DMS79 (cell line): ENCODE results near the gene ANKS1B.
"Not testable (repeated sequence)": the region's sequence is repeated elsewhere in the genome, so short reads cannot be mapped to it uniquely, and the experiment has no call there.

Experiments
- DNase-seq: peaks from one replicate; lab custom pipeline; 2025; lab: John Stamatoyannopoulos, UW

ANKS1B gene

DNA sequence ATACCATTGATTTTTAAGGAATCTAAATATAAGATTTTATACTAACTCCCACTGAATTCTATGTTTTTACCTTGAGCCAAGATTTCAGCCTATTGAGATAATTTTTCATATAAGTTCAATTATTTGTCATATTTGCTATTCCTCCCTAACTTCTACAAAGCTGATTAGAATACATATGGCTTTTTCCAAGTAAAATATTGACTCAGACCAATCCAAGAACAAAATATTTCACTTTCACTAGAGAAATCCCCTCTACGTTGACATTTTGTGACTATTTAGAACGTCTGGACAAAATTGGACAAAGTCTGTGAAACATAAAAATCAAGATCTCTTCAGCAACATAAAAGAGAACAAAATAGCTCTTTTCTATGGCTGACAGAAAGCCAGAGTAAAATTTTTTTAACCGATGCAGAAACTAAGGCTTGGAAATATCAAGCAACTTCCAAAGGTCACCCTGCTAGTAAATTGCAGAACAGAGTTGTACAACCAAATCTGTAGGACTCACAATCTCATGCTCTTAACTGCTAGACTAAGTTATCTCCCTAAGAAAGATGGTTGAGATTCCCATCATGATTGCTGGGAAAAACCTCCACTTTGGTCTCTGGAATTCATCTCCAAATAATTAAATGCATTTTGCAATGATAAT lies 219.1 kb downstream of the ANKS1B start:
- no peak for DNase-seq

DNA sequence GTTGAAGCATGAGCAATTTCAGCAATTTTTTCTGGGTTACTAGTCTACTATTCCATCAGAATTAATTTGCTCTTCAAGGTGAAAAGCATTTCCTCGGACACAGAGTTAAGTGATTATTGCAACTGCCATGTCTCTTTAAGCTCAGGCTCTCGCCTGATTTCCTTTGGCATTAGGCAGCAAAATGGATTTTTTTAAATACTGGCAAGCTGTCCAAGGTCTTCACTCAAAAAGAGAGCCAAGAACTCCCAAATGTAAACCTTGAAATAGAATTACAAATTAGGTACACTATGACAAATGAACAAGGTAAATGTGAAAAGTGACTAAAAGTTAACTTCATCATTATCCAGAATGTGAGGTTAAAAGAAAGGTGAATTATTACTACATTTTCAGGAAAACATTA lies 225.3 kb downstream of the ANKS1B start:
- no peak for DNase-seq

DNA sequence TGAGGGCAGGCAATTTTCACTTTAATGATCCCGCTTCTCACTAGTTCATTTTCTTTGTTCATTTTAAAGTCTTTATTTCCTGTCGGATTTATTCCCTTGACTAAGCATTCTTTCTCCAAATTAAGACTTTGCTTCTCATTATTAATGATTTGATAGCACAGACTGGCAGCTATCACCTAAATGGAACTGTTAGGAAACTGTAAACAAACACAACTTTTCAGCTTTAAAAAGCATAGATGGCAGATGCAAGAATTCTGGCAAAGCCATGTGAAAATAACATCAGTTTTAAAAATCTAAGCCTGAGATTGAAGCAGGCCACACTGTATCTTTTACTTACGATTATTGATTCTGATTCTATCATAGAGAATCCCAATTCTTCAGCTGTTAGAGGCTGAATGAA lies 225.7 kb downstream of the ANKS1B start:
- no peak for DNase-seq

DNA sequence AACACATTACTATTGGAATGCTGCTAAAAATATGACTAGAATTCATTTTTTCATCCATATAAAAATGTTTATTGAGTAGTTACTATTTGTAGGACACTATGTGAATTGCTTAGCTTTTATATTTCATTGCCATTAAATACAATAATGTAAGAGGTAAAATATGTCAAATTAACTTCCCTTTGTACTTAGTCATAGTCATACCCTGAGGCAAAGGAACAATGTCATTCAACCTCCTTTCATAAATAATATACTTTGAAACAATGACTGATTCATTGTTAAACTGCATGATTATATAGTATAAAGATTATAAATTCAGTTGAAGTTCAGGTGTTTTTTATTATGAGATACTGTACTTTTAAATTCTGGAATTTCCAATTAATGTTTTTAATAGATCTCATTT lies 232.0 kb downstream of the ANKS1B start:
- no peak for DNase-seq

DNA sequence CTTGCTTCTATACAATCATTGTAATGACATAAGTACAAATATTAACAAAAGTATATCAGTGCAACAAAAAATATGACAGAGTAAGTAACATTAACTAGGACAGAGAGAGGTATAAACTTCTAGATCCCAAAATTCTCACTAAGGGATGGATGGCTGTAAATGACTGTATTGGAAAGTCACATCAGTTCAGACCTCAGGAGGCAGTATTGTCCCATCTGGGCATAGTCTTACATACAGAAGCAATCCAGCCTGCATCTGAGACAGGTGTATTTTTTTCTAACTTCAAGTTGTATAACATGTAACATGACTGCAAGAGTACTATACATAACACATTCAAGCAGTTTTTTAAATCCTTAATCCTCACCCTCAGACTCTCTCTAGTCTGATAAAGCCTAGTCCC lies 238.2 kb downstream of the ANKS1B start:
- no peak for DNase-seq

DNA sequence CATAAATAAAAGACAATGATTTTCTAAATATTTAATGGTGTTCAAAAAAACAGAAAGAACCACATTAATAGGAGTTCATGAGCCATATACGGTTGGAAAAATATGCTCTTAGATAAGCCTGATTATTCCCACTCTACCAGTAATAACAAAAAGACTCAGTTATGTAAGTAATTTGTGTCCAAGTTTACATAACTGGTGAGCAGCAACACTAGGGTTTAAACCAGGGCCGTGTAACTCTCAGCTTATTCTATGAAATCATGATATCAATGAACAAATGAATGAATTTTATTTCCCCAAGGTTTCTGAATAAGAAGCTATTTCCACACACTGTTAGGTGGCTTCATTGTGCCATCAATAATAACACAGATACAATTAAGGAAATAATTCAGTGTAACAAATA lies 238.8 kb downstream of the ANKS1B start:
- no peak for DNase-seq

DNA sequence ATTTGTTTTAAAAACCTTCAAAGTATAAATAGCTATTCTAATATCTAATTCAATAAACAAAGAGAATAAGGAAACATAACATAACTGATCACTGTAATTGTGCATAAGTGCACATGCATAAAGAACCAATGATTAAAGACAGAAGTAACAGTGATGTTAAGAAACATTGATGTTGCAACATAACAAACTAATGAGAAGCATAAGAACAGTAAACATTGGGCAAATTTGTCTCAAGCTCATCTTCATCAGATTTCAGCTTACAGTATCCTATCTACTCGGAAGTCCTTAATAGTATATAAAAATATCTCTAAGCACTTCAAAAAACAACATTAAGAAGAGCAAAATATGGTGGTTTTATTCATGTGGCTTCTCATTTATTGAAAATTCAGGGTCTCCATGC lies 239.6 kb downstream of the ANKS1B start:
- DNase-seq = no peak

DNA sequence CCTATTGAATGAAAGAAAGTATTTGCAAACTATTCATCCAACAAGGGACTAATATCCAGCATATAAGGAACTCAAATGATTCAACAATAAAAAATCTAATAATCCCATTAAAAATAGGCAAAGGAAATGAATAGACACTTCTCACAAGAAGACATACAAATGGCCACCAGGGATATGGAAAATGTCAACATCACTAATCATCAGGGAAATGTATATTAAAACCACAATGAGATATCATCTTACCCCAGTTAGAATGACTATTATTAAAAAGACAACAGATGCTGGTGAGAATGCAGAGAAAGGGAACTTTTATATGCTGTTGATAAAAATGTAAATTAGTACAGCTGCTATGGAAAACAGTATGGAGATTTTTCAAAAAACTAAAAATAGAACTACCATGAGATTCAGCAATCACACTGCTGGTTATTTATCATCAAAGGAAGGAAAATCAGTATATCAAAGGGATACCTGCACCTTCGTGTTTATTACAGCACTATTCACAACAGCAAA lies 247.9 kb downstream of the ANKS1B start:
- DNase-seq = no peak

DNA sequence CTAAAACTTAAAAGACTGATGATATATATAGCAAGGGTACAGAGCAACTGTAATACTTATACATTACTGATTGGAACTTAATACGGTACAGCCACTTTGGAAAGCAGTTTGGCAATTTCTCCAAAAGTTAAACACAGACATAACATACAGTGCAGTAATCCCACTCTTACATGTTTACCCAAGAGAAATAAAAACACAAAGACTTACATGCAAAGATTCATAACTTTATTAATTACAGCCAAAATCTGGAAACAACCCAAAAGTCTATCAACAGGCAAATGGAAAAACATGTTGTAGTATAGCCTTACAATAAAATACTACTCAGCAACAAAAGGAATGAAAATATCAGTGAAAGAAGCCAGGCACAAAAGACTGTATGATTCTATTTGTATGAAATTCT lies 252.6 kb downstream of the ANKS1B start:
- DNase-seq = no peak

DNA sequence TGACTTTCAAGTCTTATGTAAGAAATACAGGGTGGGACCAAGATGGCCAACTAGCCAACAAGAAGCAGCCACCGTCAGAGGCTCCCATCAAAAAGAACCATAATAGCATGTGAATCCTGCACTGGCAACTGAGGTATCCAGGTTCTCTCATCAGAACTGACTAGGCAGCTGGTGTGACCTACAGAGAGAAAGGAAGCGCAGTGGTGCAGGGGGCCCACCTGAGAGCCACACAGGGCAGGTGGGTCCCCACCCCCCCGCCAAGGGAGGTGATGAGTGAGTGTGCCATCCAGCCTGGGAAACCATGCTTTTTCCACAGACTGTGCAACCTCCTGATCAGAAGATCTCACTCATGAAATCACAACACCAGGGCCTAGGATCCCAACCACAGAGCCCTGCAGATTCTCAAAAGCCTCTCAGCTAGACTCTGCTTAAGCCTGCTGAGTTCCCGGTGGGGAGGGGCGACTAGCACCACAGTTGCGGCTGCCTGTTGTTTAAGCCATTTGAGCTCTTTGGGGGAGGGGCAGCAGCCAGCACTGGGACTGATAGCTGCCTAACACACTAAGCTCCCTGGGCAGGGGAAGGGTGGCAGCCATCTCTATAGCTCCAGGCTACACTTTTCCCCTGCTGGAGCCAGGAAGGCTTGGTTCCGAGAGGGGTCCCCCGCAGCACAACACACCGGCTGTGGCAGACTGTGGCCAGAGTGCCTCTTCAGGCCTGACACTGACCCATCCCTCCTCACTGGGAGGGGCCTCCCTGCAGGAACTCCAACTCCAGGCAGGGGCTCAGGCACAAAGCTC lies 261.8 kb downstream of the ANKS1B start:
- no peak for DNase-seq

DNA sequence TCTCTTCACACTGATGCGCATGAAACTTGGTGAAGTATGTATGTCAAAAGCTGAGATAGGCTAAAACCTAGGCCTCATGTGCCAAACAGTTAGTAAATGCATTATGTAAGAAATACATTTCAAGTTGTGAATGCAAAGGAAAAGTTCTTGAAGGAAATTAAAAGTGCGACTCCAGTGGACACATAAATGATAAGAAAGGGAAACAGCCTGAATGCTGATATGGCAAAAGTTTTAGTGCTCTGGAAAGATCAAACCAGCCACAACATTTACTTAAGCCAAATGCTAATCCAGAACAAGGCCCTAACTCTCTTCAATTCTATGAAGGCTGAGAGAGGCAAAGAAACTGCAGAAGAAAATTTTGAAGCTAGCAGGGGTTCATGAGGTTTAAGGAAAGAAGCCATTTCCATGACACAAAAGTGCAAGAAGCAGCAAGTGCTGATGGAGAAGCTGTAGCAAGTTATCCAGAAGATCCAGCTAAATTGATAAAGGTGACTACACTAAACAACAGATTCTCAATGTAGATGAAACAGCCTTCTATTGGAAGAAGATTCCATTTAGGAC lies 262.9 kb downstream of the ANKS1B start:
- DNase-seq = no peak

DNA sequence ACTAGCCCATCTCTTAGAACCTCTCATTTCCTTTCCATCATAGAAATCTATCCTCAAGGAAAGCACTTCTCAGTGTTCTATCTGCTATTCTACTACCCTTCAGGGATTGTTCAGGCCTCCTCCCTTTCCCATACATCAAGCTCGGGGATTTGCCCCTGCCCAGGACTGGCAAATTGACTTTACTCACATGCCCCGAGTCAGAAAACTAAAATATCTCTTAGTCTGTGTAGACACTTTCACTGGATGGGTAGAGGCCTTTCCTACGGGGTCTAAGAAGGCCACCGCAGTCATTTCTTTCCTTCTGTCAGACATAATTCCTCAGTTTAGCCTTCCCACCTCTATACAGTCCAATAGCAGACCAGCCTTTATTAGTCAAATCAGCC lies 264.7 kb downstream of the ANKS1B start:
- not testable (repeated sequence) for DNase-seq

DNA sequence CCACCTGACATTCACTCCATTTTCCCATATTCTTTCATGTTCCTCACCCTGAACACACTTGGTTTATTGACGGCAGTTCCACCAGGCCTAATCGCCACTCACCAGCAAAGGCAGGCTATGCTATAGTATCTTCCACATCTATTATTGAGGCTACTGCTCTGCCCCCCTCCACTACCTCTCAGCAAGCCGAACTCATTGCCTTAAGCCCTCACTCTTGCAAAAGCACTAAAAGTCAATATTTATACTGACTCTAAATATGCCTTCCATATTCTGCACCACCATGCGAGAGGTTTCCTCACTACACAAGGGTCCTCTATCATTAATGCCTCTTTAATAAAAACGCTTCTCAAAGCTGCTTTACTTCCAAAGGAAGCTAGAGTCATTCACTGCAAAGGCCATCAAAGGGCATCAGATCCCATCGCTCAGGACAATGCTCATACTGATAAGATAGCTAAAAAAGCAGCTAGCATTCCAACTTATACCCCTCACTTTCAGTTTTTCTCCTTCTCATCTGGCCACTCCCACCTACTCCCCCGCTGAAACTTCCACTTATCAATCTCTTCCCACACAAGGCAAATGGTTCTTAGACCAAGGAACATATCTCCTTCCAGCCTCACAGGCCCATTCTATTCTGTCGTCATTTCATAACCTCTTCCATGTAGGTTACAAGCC lies 265.2 kb downstream of the ANKS1B start:
- not testable (repeated sequence) for DNase-seq

DNA sequence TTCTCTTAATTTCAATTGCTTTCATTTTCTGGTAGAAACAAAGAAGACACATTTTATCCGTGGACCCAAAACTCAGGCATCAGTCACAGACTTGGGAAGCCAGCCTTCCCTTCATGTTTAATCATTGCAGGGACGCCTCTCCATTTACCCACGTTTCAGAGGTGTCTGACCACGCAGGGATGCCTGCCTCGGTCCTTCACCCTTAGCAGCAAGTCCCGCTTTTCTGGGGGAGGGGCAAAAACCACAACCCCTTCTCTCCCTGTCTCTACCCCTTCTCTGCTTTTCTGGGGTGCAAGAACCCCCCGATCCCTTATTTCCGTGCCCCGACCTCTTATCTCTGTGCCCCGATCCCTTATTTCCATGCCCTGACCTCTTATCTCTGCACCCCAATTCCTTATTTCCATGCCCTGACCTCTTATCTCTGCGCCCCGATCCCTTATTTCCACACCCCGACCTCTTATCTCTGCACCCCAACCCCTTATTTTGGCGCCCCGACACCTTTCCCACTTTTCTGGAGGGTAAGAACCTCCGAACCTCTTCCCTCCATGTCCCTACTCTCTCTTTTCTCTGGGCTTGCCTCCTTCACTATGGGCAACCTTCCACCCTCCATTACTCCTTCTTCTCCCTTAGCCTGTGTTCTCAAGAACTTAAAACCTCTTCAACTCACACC lies 268.8 kb downstream of the ANKS1B start:
- DNase-seq = not testable (repeated sequence)

DNA sequence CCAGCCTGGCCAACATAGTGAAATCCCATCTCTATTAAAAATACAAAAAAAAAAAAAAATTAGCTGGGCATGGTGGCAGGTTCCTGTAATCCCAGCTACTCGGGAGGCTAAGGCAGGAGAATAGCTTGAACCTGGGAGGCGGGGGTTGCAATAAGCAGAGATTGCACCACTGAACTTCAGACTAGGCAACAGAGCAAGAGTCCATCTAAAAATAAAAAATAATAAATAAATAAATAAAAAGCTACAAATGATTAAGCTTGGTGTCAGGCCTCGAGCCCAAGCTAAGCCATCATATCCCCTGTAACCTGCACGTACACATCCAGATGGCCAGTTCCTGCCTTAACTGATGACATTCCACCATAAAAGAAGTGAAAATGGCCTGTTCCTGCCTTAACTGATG lies 269.8 kb downstream of the ANKS1B start:
- DNase-seq = not testable (repeated sequence)

DNA sequence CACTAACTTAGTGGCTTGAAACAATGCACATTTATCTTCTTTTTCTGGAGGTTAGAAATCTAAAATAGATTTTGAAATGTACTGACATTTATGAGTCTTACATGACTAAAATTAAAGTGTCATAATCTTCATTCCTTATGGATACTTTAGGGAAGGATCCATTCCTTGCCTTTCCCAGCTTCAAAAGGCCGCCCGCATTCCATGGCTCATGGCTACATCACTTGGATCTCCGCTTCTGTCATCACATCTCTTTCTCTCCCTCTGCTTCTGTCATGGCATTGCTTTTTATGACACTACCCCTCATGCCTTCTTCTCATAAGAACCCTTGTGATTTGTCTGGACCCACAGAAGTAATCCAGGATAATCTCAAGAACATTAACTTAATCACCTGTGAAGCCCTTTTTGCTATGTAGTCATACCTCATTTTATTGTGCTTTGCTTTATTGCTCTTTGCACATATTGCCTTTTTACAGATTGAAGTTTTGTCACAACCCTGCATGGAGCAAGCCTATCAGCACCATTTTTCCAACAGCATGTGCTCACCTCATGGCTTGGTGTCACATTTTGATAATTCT lies 270.7 kb downstream of the ANKS1B start:
- DNase-seq = no peak

DNA sequence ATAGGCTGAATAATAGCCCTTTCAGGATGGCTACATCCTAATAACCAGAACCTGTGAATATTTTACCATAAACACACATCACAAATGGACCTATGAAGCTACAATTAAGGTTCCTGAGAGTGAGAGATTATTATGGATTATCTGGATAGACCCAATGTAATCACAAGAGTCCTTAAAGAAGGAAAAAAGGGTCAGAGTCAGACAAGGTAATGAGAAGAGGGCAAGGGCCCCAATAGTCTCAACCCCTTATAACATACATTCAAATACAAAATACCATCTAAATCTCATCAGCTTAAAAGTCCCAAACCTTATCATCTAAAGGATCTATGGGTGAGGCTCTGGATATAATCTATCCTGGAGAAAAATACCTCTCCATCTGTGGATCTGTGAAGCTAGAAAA lies 272.5 kb downstream of the ANKS1B start:
- DNase-seq = no peak

DNA sequence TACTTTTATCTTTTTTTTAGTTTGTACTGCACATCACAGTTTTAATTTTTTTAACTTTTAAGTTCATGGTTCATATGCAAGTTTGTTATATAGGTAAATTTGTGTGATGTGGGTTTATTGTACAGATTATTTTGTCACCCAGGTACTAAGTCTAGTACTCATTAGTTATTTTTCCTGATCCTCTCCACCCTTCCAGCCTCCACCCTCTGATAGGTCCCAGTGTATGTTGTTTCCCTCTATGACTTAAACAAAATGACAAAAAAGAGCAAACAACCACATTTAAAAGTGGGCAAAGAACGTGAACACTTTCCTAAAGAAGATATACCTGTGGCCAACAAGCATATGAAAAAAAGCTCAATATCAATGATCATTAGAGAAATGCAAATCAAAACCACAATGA lies 273.5 kb downstream of the ANKS1B start:
- DNase-seq = no peak

DNA sequence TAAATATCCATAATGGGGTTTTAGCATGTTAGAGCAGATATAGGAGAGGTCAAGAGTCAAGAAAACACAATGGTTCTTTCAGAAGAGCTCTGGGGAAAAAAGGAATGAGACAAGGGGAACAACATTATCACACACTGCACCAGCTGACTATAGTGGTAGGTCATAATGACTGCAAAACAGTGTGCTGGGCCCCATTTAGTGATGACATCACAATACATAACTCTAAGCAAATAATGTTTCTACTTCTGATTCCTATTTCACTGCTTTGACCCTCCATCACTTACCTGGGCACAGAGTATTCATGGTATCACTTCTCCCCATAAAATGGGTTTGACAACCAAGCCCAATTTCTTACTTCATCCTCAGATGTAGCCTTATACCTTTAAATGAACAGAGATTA lies 275.1 kb downstream of the ANKS1B start:
- DNase-seq = no peak

DNA sequence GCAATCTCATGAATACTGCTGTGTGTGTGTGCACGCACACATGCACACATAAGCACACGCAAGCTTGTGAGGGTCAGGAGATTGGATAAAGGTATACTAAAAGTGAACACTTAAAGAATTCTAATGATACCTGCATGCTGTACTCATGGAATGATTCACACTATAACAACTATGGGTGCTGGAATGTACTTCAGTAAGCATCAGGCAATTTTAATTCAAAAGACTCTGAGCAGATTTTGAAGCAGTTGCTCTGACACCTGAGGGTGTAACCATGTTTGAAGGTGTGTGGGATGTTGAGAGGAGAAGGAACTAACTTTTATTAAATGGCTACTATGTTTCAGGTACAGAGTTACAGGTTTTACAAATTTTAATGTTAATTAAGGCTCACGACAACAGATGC lies 275.6 kb downstream of the ANKS1B start:
- no peak for DNase-seq

DNA sequence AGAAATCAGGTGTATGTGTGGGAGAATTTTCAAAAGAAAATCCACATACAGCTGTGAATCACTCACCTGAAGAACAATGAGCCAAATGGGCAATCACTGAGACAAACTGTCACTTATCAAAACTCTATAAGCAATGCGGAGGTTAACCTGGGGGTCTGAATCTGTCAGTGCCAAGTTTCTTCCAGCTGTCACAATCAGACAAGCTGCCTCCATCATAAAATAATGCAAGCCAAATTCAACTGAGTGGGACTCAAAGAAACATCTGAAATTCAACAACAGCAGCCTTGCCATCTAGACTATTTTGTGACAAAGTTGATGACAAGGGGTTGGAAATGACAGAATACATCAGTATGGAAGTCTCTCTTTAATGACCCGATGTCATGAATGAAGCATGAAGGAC lies 276.9 kb downstream of the ANKS1B start:
- no peak for DNase-seq
